ENCODE data around the gene UMPS. TPM values are rescaled to one million over a fixed set of nuclear protein-coding genes. Genes with fewer than 3 reads are reported as not detected.

The UMPS gene
- total and polyA plus RNA-seq, 12 donors, result 3.1 to 14.4 (median 7.2) TPM

DNA sequence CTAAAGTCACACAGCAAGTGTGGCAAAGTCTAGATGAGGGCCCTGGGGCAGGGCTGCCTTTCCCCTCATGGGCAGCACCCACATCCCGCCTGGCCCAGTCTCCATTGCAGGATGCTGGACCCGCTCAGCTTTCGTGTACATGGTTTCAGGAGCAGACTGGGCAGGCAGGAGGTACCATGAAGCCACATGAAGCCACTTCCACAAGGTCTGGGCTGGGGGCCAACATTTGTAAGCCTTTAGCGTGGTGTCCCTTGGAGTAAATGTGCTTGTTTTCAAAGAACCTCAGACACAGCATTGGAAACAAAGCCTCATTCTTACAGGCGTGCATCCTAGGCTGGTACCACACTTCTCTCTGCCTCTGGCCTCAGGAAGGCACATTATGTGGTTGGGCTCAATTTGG, 34.5 kb downstream of the UMPS start:
- intact Hi-C loops (cut with DNase I), result loop anchor here in 4 of 10 donors (5.0 to 10.0 kb wide), 3 partner anchors 223 to 400 kb away; no protein-coding TSS in a partner anchor
- Histone ChIP-seq H3K9me3 (no peaks in the 10 kb centered on the region), H3K4me1 (peaks cover 0 to 29% (median 22%) of the 10 kb centered on the region in 9 donors), H3K4me3 (no peak overlapping the region), H3K36me3 (peaks cover 0 to 74% (median 48%) of the 10 kb centered on the region in 9 donors), H3K27ac (no peak overlapping the region), H3K27me3 (no peaks in the 10 kb centered on the region)
- ATAC-seq (no peak), DNase-seq (no peak)
- 74 to 76% methylated on average over 5 of the region's 5 CpGs for WGBS, 2 donors
- no peak for TF ChIP-seq CTCF (IDR thresholded peaks at IDR 0.05)

DNA sequence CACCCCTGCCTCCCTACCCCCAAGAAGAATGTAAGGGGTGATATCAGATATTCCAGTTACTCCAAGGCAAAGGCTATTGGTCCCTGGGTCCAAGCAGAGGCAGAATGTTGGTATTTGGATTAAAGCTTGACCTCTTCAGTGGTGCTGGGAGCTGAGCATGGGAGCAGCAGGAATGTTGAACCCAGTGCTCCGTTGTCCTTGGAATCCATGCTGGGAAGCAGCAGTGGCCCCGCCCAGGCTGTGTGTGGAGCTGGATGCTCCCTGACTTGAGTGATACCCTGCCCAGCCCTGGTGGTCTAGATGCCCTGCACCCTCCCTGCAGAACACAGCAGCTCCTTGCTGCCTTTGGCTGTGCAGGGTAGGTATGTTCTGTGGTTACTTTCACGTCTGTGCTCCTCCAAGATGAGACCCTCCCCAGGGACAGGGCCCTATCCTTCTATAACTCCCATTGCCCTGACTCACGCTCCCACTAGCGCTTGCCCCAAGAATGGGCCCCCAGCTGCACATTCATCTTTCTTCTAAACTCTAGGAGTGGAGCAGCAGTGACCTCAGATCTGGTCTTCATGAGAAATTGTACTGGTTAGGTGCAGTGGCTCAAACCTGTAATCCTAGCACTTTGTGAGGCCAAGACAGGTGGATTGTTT, 35.1 kb downstream of the UMPS start:
- H3K27ac ChIP-seq, result no peak overlapping the region
- no peaks in the 10 kb centered on the region for H3K9me3 ChIP-seq
- no peaks in the 10 kb centered on the region for H3K27me3 ChIP-seq
- intact Hi-C loops (cut with DNase I), result loop anchor here in 3 of 10 donors (10.0 kb wide), 2 partner anchors 229 to 399 kb away; no protein-coding TSS in a partner anchor
- H3K4me1 ChIP-seq, result peaks cover under 1 to 34% (median 23%) of the 10 kb centered on the region in 9 donors
- DNase-seq, result no peak
- no peak for TF ChIP-seq CTCF (IDR thresholded peaks at IDR 0.05)
- no peak for ATAC-seq
- H3K4me3 ChIP-seq, result no peak overlapping the region
- H3K36me3 ChIP-seq, result peaks cover 0 to 80% (median 48%) of the 10 kb centered on the region in 9 donors
- WGBS, 2 donors, result 84 to 88% methylated on average over 5 of the region's 5 CpGs

DNA sequence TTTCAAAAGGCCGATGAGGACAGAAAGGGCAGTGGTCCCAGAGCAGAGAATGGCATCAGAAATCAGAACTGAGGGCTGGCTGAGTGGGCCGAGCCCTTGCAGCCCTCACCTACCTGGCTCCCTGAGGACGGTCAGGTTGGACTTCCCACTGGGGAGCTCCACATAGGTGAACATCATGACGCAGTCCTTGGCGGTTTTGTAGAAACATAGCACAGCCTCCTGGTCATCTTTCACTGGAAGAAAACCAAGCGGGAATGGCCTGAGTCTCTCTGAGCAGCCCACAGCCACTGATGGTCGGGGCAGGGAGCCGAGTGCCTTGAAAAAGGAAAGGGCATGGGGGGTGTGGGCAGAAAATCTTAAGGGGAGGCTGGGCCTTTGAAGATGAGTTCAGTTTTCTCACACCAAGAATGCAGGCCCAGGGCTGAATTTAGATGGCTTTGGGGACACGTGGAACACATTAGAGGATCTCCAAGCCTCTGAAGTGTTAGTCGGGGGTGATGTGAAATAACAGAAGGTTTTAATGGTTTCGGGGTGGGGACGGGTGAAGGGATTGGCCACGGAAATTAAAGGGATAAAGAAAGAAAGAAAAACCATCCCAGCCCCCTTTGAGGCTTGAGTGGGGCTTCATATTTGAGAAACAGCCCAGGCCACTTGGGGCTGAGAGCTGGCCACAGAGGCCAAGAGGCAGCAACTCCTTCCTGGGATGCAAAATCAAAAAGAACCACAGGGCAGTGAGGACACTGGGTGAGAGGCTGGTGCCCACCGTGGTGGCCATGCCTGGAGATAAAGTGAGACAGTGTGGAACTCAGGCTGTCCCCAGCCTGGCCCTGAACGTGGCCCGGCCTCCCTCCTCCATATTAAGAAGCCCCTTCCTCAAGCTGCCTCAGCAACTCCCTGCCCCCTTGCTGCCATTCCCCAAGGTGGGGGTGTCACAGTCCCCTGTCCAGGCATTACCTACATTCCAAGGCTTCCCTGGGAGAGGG, 36.2 kb downstream of the UMPS start:
- no peak for TF ChIP-seq CTCF (IDR thresholded peaks at IDR 0.05)
- 94 to 96% methylated on average over 16 of the region's 16 CpGs for WGBS, 2 donors
- Histone ChIP-seq H3K9me3 (no peaks in the 10 kb centered on the region), H3K4me1 (peaks cover 3 to 34% (median 26%) of the 10 kb centered on the region in 9 donors), H3K36me3 (peaks cover 0 to 80% (median 48%) of the 10 kb centered on the region in 9 donors), H3K27me3 (no peaks in the 10 kb centered on the region), H3K27ac (no peak overlapping the region), H3K4me3 (no peak overlapping the region)
- ATAC-seq (no peak), DNase-seq (no peak)
- intact Hi-C loops (cut with DNase I), result loop anchor here in 3 of 10 donors (10.0 kb wide), 2 partner anchors 228 to 398 kb away; no protein-coding TSS in a partner anchor

GRCh38 chr3:124767264-124767663, 37.0 kb downstream of the UMPS start:
- intact Hi-C loops (cut with DNase I), result loop anchor here in 3 of 10 donors (10.0 kb wide), 2 partner anchors 228 to 398 kb away; no protein-coding TSS in a partner anchor
- ATAC-seq, result no peak
- Histone ChIP-seq H3K27ac (no peak overlapping the region), H3K4me3 (no peak overlapping the region), H3K36me3 (peaks cover 0 to 80% (median 48%) of the 10 kb centered on the region in 9 donors), H3K9me3 (no peaks in the 10 kb centered on the region), H3K4me1 (peaks cover 11 to 36% (median 28%) of the 10 kb centered on the region in 9 donors), H3K27me3 (no peaks in the 10 kb centered on the region)
- TF ChIP-seq CTCF (IDR thresholded peaks at IDR 0.05), result no peak
- DNase-seq, result no peak
- 86 to 94% methylated on average over 5 of the region's 5 CpGs for WGBS, 2 donors

Data from heart right ventricle (tissue), 16 donors.